GM12878 (cell line): ENCODE results near the gene RAB10. TPM values are rescaled to one million over a fixed set of nuclear protein-coding genes. Genes with fewer than 3 reads are reported as not detected.

Experiments used
- BCL11A ChIP-seq: IDR thresholded peaks from 2 replicates; pipeline ENCODE4 v1.6.1; 2011; ENCODE audit warnings: low read depth, low read length
- FOXM1 ChIP-seq: IDR thresholded peaks from 2 replicates; pipeline ENCODE4 v1.6.1; 2012; ENCODE audit warnings: low read depth, mild to moderate bottlenecking, inconsistent platforms, low read length, moderate library complexity
- MTA2 ChIP-seq: fragments of 450-650 bp; IDR thresholded peaks from 2 replicates; pipeline ENCODE4 v1.6.1; 2016; ENCODE audit warnings: low read depth, mild to moderate bottlenecking, moderate library complexity
- PAX8 ChIP-seq: fragments of 450-650 bp; IDR thresholded peaks from 2 replicates; pipeline ENCODE4 v1.6.1; 2017; ENCODE audit warnings: mild to moderate bottlenecking, moderate library complexity
- PML ChIP-seq: IDR thresholded peaks from 2 replicates; pipeline ENCODE4 v1.6.1; 2012; ENCODE audit warnings: low read length, inconsistent platforms
- POLR2A ChIP-seq: IDR thresholded peaks from 2 replicates; pipeline ENCODE4 v1.6.1; 2011; ENCODE audit warnings: low read depth, mild to moderate bottlenecking, low read length
- RUNX3 ChIP-seq: IDR thresholded peaks from 2 replicates; pipeline ENCODE4 v1.6.1; 2012; ENCODE audit warnings: low read length, inconsistent platforms
- SMAD1 ChIP-seq: fragments of 450-650 bp; IDR thresholded peaks from 2 replicates; pipeline ENCODE4 v1.6.1; 2018; ENCODE audit warnings: mild to moderate bottlenecking, low read depth; ENCODE audit not compliant: partially characterized antibody
- SMARCA5 ChIP-seq: fragments of 450-650 bp; IDR thresholded peaks from 2 replicates; pipeline ENCODE4 v1.6.1; 2017; ENCODE audit warnings: mild to moderate bottlenecking
- SREBF2 ChIP-seq: IDR thresholded peaks from 2 replicates; pipeline ENCODE4 v1.6.1; 2012; ENCODE audit warnings: mild to moderate bottlenecking, low read length
- ZNF217 ChIP-seq: fragments of 450-650 bp; IDR thresholded peaks from 2 replicates; pipeline ENCODE4 v1.6.1; 2017; ENCODE audit warnings: antibody characterized with exemption, mild to moderate bottlenecking
- ZZZ3 ChIP-seq: IDR thresholded peaks from 2 replicates; pipeline ENCODE4 v1.6.1; 2011; ENCODE audit warnings: low read depth; ENCODE audit not compliant: control insufficient read depth, insufficient read length
- polyA plus RNA-seq, 11 experiments: library from polyadenylated mRNA; depleted of rRNA in 4 of 11; unstranded in 6 of 11; stranded (reverse) in 5 of 11; fragments of >200 nt; fragmentation: Nextera tagmentation in 4 of 11; fragmentation: Illumina TruSeq in 1 of 11; extraction: Ambion mirVana in 4 of 11; extraction: Trizol in 1 of 11; gene quantifications; 1 replicate in 1 of 11; 2 replicates in 10 of 11; pipeline versions ENCODE4 v1.2.1 to v1.2.3, GENCODE V29; 2011 to 2016; ENCODE audit warnings: inconsistent platforms in 2 of 11, missing spikeins in 2 of 11, low read depth in 1 of 11
- total RNA-seq, 4 experiments: library from RNA; depleted of rRNA in 3 of 4; stranded (reverse); fragments of >200 nt in 3 of 4; fragmentation: Illumina TruSeq in 1 of 4; extraction: Trizol in 1 of 4; gene quantifications; 2 replicates each; pipeline versions ENCODE4 v1.2.1 to v1.2.3, GENCODE V29; 2013 to 2021
- TF ChIP-seq, protein P1 (sequence below): fragments of 150-350 bp; IDR thresholded peaks from 2 replicates; pipeline ENCODE4 v1.6.1; 2016; ENCODE audit warnings: low read depth, low read length

The RAB10 gene
- total and polyA plus RNA-seq, 10 of the 15 experiments (the other 5 are each of a cell fraction or from before 2014, with no cell fraction given), result 13.3 to 109 (median 82.0) TPM

GRCh38 chr2:26068602-26069298 lies 34.9 kb downstream of the RAB10 start (continued):
- TF ChIP-seq, protein P1, sequence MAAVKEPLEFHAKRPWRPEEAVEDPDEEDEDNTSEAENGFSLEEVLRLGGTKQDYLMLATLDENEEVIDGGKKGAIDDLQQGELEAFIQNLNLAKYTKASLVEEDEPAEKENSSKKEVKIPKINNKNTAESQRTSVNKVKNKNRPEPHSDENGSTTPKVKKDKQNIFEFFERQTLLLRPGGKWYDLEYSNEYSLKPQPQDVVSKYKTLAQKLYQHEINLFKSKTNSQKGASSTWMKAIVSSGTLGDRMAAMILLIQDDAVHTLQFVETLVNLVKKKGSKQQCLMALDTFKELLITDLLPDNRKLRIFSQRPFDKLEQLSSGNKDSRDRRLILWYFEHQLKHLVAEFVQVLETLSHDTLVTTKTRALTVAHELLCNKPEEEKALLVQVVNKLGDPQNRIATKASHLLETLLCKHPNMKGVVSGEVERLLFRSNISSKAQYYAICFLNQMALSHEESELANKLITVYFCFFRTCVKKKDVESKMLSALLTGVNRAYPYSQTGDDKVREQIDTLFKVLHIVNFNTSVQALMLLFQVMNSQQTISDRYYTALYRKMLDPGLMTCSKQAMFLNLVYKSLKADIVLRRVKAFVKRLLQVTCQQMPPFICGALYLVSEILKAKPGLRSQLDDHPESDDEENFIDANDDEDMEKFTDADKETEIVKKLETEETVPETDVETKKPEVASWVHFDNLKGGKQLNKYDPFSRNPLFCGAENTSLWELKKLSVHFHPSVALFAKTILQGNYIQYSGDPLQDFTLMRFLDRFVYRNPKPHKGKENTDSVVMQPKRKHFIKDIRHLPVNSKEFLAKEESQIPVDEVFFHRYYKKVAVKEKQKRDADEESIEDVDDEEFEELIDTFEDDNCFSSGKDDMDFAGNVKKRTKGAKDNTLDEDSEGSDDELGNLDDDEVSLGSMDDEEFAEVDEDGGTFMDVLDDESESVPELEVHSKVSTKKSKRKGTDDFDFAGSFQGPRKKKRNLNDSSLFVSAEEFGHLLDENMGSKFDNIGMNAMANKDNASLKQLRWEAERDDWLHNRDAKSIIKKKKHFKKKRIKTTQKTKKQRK, result no peak
- TF ChIP-seq SMAD1 (no peak), FOXM1 (0 out of 2 replicates have a peak, but pooled peaks have one; percentile 59), PAX8 (no peak), SREBF2 (no peak), SMARCA5 (no peak), MTA2 (peak; percentile 55), PML (no peak), POLR2A (no peak), RUNX3 (peak; percentile 95), ZZZ3 (no peak), BCL11A (peak; percentile 51; the same call in 1 of the 2 replicates), ZNF217 (0 out of 2 replicates have a peak, but pooled peaks have one; percentile 24)
